Neural crest cell (in vitro differentiated cells): ENCODE measurements around the gene ALK. TPM values are rescaled to one million over a fixed set of nuclear protein-coding genes. Genes with fewer than 3 reads are reported as not detected.

Experiments used
- DNase-seq: peaks from one replicate; pipeline ENCODE4 v3.0.0; 2021; ENCODE audit warnings: low read depth, mixed read lengths, low spot score
- H3K27ac Mint-ChIP-seq: one replicate; pipeline ENCODE4 v1.8.0; 2021; ENCODE audit warnings: mild to moderate bottlenecking, mixed read lengths; ENCODE audit not compliant: unreplicated experiment
- H3K27me3 Mint-ChIP-seq: 2 replicates; pipeline ENCODE4 v1.8.0; 2021; ENCODE audit warnings: low read depth, mild to moderate bottlenecking, mixed read lengths
- H3K36me3 Mint-ChIP-seq: 2 replicates; pipeline ENCODE4 v1.8.0; 2021; ENCODE audit warnings: low read depth, mild to moderate bottlenecking, mixed read lengths
- H3K4me1 Mint-ChIP-seq: 2 replicates; pipeline ENCODE4 v1.8.0; 2021; ENCODE audit warnings: mixed read lengths
- H3K4me3 Mint-ChIP-seq: one replicate; pipeline ENCODE4 v1.8.0; 2021; ENCODE audit warnings: mild to moderate bottlenecking, mixed read lengths
- H3K9me3 Mint-ChIP-seq: 2 replicates; pipeline ENCODE4 v1.8.0; 2021; ENCODE audit warnings: mixed read lengths
- total RNA-seq: library from RNA; stranded (reverse); gene quantifications from 2 replicates; pipeline ENCODE4 v1.2.1, GENCODE V29; 2021
- TF ChIP-seq, protein P1 (sequence below): fragments of 200-600 bp; sonication (generic); conservative IDR thresholded peaks from 2 replicates; pipeline ENCODE4 v1.5.0; 2021; ENCODE audit warnings: antibody characterized with exemption, mild to moderate bottlenecking

ALK gene
- total RNA-seq, 1 donor from 2014 or later, result 2.0 TPM

- no peaks in the 10 kb centered on the region for H3K9me3 Mint-ChIP-seq
- H3K27me3 Mint-ChIP-seq, result peaks cover 20% of the 10 kb centered on the region
- no peak for DNase-seq
- TF ChIP-seq, protein P1, sequence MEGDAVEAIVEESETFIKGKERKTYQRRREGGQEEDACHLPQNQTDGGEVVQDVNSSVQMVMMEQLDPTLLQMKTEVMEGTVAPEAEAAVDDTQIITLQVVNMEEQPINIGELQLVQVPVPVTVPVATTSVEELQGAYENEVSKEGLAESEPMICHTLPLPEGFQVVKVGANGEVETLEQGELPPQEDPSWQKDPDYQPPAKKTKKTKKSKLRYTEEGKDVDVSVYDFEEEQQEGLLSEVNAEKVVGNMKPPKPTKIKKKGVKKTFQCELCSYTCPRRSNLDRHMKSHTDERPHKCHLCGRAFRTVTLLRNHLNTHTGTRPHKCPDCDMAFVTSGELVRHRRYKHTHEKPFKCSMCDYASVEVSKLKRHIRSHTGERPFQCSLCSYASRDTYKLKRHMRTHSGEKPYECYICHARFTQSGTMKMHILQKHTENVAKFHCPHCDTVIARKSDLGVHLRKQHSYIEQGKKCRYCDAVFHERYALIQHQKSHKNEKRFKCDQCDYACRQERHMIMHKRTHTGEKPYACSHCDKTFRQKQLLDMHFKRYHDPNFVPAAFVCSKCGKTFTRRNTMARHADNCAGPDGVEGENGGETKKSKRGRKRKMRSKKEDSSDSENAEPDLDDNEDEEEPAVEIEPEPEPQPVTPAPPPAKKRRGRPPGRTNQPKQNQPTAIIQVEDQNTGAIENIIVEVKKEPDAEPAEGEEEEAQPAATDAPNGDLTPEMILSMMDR, result no peak
- H3K4me1 Mint-ChIP-seq, result peaks cover 35% of the 10 kb centered on the region
- no peaks in the 10 kb centered on the region for H3K36me3 Mint-ChIP-seq
- no peak overlapping the region for H3K4me3 Mint-ChIP-seq
- no peak overlapping the region for H3K27ac Mint-ChIP-seq
Measured at GRCh38 chr2:29894822-29895614, 26.4 kb downstream of the ALK start.

- Mint-ChIP-seq H3K9me3 (no peaks in the 10 kb centered on the region), H3K36me3 (no peaks in the 10 kb centered on the region), H3K27me3 (peaks cover 12% of the 10 kb centered on the region), H3K4me1 (peaks cover 18% of the 10 kb centered on the region), H3K27ac (no peak overlapping the region), H3K4me3 (no peak overlapping the region)
- TF ChIP-seq, protein P1, result no peak
- no peak for DNase-seq
Measured at GRCh38 chr2:29892585-29893259, 28.7 kb downstream of the ALK start.

- Mint-ChIP-seq H3K9me3 (peaks cover 7% of the 10 kb centered on the region), H3K4me3 (no peak overlapping the region)
- TF ChIP-seq, protein P1, result no peak
Measured at GRCh38 chr2:29881089-29881730, 40.2 kb downstream of the ALK start.

DNA sequence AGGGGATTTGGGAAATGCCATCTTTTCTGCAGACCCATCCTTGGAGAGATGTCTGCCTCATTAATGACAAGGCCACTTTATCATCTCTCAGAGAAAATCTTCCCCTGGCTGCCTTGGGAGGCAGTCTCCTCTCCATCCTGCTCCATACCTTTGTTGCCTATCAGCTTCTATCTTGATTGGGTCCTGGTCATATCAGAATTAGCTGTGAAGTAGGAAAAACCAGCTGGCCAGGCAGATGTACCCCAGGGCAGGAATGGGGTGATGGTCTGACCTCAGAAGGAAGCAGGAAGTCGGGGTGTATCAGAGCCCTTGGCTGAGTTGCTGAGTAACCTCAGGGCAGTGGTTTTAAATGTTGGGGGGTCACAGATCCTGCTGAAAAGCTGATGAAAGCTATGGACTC, 41.3 kb downstream of the ALK start:
- TF ChIP-seq, protein P1, result no peak
- peaks cover 3% of the 10 kb centered on the region for H3K9me3 Mint-ChIP-seq
- peaks cover 4% of the 10 kb centered on the region for H3K36me3 Mint-ChIP-seq
- no peak for DNase-seq
- no peaks in the 10 kb centered on the region for H3K4me1 Mint-ChIP-seq
- H3K4me3 Mint-ChIP-seq, result no peak overlapping the region
- H3K27me3 Mint-ChIP-seq, result no peaks in the 10 kb centered on the region
- H3K27ac Mint-ChIP-seq, result no peak overlapping the region

More at GRCh38 chr2:29881089-29881730, 40.2 kb downstream of the ALK start:
- Mint-ChIP-seq H3K4me1 (no peaks in the 10 kb centered on the region), H3K27me3 (no peaks in the 10 kb centered on the region), H3K36me3 (peaks cover 10% of the 10 kb centered on the region), H3K27ac (no peak overlapping the region)
- DNase-seq, result no peak

DNA sequence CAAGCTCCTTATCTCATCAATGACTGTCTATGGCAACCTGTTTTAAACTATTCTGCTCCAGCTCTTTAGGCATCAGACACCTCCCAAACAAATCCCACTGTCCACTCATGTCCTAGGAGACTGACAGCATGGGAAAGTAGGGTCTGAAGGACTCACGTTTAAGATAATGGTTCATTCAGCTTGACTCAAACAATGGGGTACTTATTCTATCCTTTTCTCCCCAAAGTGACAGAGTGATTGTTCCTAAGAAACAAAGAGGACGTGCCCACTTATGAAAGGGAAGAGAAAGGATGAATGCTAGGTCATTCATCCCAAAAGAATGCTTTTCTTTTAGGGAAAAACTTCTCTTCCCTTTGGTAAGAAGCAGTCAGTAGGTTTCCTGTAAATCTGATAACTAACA, 41.9 kb downstream of the ALK start:
- no peak overlapping the region for H3K27ac Mint-ChIP-seq
- H3K4me3 Mint-ChIP-seq, result no peak overlapping the region
- no peaks in the 10 kb centered on the region for H3K27me3 Mint-ChIP-seq
- DNase-seq, result no peak
- TF ChIP-seq, protein P1, result no peak
- H3K9me3 Mint-ChIP-seq, result peaks cover 2% of the 10 kb centered on the region
- H3K4me1 Mint-ChIP-seq, result no peaks in the 10 kb centered on the region
- peaks cover 4% of the 10 kb centered on the region for H3K36me3 Mint-ChIP-seq
